VCaP (cell line): ENCODE measurements around the gene CNPY1.

ENCODE experiments used
- H3K27ac ChIP-seq: fragments of 450-650 bp; 2 replicates; pipeline ENCODE4 v1.5.1; 2017
- CTCF ChIP-seq: fragments of 450-650 bp; conservative IDR thresholded peaks from 2 replicates; pipeline ENCODE4 v1.5.1; 2017; ENCODE audit warnings: mild to moderate bottlenecking, moderate library complexity

The CNPY1 gene

GRCh38 chr7:155455132-155455693 is 91.1 kb downstream of the CNPY1 start:
- TF ChIP-seq CTCF, result no peak
- H3K27ac ChIP-seq, result no peak overlapping the region

GRCh38 chr7:155454183-155455112 is 91.9 kb downstream of the CNPY1 start:
- TF ChIP-seq CTCF, result no peak
- no peak overlapping the region for H3K27ac ChIP-seq

GRCh38 chr7:155453296-155454182 is 92.8 kb downstream of the CNPY1 start:
- no peak for TF ChIP-seq CTCF
- H3K27ac ChIP-seq, result no peak overlapping the region

- TF ChIP-seq CTCF, result no peak
Observed at GRCh38 chr7:155452505-155453295, 93.7 kb downstream of the CNPY1 start.

GRCh38 chr7:155451840-155452239 is 94.5 kb downstream of the CNPY1 start:
- no peak for TF ChIP-seq CTCF
- H3K27ac ChIP-seq, result no peak overlapping the region

More at GRCh38 chr7:155452505-155453295, 93.7 kb downstream of the CNPY1 start:
- no peak overlapping the region for H3K27ac ChIP-seq
